Measurements from ENCODE around the gene ADM5.

- TF ChIP-seq, protein P1, sequence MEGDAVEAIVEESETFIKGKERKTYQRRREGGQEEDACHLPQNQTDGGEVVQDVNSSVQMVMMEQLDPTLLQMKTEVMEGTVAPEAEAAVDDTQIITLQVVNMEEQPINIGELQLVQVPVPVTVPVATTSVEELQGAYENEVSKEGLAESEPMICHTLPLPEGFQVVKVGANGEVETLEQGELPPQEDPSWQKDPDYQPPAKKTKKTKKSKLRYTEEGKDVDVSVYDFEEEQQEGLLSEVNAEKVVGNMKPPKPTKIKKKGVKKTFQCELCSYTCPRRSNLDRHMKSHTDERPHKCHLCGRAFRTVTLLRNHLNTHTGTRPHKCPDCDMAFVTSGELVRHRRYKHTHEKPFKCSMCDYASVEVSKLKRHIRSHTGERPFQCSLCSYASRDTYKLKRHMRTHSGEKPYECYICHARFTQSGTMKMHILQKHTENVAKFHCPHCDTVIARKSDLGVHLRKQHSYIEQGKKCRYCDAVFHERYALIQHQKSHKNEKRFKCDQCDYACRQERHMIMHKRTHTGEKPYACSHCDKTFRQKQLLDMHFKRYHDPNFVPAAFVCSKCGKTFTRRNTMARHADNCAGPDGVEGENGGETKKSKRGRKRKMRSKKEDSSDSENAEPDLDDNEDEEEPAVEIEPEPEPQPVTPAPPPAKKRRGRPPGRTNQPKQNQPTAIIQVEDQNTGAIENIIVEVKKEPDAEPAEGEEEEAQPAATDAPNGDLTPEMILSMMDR (IDR thresholded peaks at IDR 0.05) = no peak
- TF ChIP-seq POLR2A (IDR thresholded peaks at IDR 0.05) = no peak
Measured at GRCh38 chr19:49653466-49653806, 36.0 kb upstream of the ADM5 start.
